Heart left ventricle (tissue), 13 donors: ENCODE results near the gene RBM4B.

ENCODE experiments used
- POLR2A ChIP-seq, 2 donors: fragments of 450-650 bp; IDR thresholded peaks; one replicate each; pipeline ENCODE4 v1.6.1; 2017; ENCODE audit warnings: antibody characterized with exemption in 2 of 2, mild to moderate bottlenecking in 2 of 2, moderate library complexity in 2 of 2
- TF ChIP-seq, protein P1 (sequence below), 12 donors: fragments of 200-600 bp; sonication (generic) in 4 of 12; IDR thresholded peaks; one replicate each; pipeline versions ENCODE4 v1.5.0 to v1.8.0; 2018 to 2022; ENCODE audit warnings: antibody characterized with exemption in 12 of 12, mild to moderate bottlenecking in 5 of 12
- donor health status: ischemic (EF 13 %, LVEDD 7.1; RV severe dilation, severe dysfunction).
- donor health status: DM: no; HTN: yes; CAD: no.
- donor health status: DM: no; HTN: no; CAD: no.
- donor health status: ischemic (EF 25% LVEDD 6.9; RV normal size, moderate dysfunction).
- donor health status: ischemic (EF 25% LVEDD 5.7; RV mildly dilated, moderate dysfunction).
- donor health status: ischemic (EF 35%, LVEDD 5.7; RV mildly dilated, moderate dysfunction).
- donor health status: nonischemic (EF 11% LVEDD 7.7; RV severe dilation, severe dysfunction).
- donor health status: DM: yes; HTN: yes; CAD: no.
- donor health status: PGD.
- donor health status: ischemic (EF 29% LVEDD 5.4; RV normal size, mild dysfunction).
- donor health status: nonischemic (EF 23%, LVEDD 6.1; RV moderate dilation, normal function).

DNA sequence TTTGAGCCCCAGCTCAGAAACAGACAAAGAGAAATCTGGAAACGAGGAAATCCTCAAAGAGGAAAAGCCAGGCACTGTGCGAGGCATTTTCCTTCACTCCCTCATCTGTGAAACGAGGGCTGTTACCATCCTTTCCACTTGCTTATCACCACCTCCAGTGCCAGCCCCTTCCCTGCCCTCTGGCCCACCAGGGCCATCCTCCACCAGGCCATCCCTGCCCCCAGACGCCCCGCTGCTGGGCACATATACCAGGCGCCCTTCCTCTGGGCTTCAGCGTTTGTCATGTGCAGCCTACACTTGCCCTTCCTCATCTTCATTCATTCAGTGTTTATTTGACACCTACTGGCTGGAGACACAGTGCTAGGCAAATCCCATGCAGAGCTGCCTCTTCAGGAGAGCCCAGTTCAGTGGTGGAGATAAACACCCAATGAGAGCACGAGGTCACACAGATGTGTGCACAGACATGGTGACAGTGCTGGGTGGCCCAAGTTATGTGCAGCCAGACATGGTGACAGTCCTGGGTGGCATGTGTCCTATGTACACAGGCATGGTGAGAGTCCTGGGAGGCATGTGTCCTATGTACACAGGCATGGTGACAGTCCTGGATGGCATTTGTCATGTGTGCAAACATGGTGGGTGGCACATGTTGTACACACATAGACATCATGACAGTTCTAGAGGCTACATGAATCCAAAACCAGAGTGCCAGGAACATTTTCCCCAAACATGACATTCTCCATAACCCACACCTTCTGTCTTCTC, 41.6 kb upstream of the RBM4B start:
- no peak for TF ChIP-seq POLR2A (IDR thresholded peaks at IDR 0.05)
- TF ChIP-seq, protein P1, sequence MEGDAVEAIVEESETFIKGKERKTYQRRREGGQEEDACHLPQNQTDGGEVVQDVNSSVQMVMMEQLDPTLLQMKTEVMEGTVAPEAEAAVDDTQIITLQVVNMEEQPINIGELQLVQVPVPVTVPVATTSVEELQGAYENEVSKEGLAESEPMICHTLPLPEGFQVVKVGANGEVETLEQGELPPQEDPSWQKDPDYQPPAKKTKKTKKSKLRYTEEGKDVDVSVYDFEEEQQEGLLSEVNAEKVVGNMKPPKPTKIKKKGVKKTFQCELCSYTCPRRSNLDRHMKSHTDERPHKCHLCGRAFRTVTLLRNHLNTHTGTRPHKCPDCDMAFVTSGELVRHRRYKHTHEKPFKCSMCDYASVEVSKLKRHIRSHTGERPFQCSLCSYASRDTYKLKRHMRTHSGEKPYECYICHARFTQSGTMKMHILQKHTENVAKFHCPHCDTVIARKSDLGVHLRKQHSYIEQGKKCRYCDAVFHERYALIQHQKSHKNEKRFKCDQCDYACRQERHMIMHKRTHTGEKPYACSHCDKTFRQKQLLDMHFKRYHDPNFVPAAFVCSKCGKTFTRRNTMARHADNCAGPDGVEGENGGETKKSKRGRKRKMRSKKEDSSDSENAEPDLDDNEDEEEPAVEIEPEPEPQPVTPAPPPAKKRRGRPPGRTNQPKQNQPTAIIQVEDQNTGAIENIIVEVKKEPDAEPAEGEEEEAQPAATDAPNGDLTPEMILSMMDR (IDR thresholded peaks at IDR 0.05), result no peak
